Right hindlimb (tissue), 1 donor: Measurements from ENCODE around the gene LCE1A.

Experiments used
- DNase-seq: peaks from one replicate; pipeline ENCODE4 v3.0.0-alpha.2; 2018

LCE1A gene

DNA sequence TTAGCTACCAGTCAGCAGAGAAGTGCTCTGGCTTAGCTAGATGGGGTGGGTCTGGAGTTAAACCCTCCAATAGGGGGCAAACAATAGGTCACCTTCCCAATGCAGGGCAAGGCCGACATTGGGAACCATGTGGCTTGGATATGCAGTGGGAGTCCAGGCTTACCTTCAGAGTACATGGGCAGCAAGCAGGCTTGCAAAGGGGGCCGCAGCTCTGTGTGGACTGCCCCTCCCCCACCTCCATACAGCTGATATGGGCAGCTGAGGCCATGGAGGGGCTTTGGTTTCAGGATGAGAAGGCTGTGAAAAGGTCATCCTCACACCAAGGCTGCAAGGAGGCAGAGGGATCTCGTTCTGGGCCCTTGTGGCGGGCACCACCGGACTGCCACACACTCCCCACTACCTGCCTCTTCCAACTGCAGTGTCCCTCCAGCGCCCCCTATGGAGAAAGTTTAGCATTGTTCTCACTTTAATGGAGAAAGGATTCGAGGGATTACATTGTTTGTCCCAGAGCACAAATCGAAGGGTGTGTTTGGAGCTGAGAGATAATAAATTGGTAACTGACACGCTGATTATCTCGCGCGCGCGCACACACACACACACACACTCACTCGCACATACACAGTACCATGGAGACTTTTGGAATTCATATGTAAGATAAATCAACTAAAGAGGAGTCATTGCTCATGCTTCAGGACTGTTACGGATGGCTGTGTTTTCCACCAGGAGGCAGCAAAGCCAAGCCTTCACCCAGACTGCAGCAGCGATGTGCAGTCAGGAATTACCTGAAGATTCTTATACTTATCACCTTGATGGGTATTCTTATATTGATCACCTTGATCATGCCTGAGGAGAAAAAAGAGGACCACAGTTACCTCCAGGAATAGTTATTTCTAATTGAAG, 43.8 kb downstream of the LCE1A start:
- DNase-seq, result no peak

GRCh38 chr1:152871731-152872126, 44.5 kb downstream of the LCE1A start:
- no peak for DNase-seq

DNA sequence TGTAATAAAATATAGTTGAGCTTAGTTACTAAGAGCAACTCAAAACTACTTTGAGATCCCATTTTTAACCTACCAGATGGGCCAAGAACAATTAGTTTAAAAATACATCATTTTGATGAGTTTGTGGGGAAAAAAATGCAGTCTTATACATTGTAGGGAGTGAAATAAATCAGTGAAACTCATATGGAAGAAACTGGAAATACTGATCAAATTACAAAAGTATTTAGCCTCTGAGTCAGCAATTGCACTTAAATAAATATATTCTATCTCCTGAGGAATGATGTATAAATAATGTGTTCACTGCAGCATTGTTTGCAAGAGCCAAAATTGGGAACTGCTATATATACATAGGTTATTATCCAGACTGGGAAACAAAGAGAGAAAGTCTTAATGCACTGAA, 46.2 kb downstream of the LCE1A start:
- no peak for DNase-seq

DNA sequence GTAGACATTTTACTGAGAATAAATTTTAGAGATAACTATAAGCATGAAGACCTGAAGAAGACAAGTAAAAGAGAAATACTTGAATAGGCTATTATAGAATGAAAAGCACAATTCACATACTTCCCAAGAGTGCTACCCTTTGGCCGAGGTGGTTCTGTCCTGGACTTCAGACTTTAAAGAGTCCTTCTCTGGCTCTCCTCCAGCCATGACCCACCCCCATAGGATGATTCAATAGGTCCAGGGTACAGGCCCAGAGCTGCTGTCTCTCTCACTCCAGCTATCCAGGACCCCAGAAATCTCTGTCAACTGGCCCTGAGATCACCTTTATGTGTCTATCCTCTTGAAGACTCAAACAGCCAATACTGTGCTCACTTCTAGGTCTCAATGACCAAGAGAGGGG, 49.6 kb downstream of the LCE1A start:
- no peak for DNase-seq
